GM19351 (cell line): ENCODE data around the gene SLC6A3.

Source experiments
- ATAC-seq: cut with Tn5 transposase; IDR thresholded peaks from one replicate; pipeline ENCODE4 v1.9.1; 2021; ENCODE audit warnings: mild to moderate bottlenecking, moderate library complexity; ENCODE audit not compliant: unreplicated experiment

The SLC6A3 gene

DNA sequence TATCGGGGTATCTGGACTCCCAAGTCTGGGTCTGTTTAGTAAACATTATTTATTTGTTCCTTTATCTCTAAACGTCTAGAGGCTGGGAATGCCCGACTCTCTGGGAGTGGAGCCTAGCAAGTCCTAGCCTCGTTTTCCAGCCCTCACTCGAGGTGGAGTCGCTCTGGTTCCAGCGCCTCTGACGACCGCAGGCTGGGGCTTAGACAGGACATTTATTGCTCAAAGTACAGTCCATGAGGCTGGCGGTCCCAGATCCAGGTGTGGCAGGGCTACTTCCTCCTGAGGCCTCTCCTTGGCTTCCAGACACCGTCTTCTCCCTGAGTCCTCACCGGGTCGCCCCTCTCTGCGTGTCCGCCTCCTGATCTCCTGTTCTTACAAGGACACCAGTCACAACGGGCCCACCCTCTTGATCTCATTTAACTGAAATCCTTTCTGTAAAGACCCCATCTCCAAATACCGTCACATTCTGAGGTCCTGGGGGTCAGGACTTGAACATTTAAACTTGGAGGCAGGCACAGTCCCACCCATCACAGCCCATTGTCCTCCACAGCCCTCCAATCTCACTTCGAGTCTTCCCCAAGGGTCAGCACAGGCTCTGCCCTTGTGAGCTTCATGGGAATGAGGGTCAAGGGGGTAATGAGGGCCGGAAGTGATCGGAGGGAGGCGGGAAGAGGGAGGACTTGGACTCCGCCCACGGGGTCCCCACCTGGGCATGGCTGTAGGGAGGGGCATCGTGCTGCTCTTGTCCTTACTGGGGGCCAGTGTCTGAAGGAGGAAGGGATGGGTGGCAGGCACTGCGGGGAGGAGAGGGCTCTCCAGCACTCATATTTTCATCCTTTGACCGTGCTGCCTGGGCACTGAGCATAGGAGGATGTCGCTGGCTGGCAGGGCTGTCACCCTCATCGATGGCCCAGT is 88.1 kb downstream of the SLC6A3 start:
- no peak for ATAC-seq

DNA sequence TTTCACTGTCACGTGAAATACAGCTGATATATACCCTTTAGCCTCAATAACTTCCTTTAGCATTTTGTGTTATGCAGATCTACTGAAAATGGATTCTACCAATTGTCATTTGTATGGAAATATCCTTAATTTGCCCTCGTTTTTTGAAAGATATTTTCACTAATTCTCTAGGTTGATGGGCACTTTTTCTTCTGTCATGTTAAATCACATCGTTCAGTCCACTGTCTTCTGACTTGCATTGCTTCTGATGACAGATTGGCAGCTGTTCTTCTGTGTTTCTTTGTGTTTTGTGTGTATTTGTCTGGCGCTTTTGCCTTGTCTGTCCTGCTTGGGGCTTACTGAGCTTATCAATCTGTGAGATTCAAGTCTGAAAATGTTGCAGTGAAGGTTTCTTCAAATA is 90.7 kb downstream of the SLC6A3 start:
- no peak for ATAC-seq

DNA sequence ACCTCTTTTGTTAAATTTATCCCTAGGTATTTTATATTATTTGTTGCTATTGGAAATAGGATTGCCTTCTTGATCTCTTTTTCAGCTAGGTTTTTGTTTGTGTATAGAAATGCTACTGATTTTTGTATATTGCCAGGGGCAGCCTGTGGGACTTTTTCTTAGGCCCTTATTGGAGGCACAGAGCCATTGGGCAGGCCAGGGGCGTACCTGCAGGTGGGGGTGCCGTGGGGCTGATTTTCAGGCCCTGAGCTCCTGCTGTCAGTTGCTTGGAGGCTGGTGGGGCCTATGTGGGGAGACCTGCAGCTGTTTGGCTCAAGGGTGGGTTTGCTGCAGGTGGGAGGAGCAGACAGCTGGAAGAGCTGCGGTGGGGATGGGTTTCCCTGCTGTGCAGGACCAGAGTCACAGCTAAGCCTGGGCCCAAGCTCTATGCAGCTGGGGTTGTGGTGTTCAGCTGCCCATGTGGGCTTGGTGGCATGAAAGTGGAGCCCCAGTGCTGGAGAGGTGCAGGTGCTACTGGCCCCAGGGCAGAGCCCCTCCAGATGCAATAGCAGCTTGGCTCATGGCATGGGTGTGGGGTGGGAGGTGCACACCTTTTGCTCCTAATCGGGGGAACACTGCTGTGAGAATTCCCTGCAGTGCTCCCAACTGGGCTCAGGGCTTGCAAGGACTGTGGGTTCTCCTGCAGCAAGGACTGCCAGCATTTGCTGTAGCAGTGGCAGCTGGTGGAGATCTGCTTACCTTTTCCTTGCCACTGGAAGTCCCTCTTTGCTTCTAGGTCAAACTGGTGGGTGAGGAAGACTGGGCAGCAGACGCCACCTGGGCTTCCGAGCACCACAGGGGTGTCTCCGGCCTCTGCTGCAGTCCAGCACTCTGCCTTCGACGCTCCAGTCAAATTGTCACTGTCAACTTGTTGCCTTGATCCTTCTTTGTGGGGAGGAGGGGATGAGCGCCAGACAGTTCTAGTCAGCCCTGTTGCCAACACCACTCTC is 92.7 kb downstream of the SLC6A3 start:
- no peak for ATAC-seq

DNA sequence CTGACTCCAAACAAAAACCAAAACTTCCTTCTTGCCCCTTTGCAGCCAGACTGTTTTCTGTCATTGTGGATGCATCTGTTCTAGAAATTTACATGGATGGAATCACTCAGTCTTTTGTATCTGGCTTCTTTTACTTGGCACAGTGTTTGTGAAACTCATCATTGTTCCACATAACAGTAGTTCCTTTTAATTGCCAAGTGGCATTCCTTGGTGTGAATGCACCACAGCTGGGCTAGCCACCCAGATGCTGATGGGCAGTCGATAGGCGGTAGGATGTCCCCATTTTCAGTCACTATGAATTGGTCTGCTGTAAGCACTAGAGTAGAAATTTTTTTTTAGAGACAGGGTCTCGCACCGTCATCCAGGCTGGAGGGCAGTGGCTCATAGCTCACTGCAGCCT is 94.1 kb downstream of the SLC6A3 start:
- no peak for ATAC-seq

DNA sequence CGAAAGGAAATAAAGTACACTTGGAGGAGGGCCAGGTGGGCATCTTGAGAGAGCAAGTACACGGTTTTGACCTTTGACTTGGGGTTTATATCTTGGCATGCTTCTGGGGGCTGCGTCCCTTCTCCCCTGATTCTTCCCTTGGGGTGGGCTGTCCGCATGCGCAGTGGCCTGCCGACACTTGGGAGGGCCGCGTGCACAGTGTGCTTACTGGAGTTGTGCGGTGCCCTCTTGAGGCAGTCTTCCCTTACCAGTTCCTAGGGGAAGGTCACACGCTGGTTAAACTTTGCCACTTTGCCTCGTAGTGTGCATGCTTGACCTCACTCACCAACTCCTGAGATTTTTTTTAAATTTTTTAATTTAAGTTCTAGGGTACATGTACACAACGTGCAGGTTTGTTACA is 96.0 kb downstream of the SLC6A3 start:
- no peak for ATAC-seq

DNA sequence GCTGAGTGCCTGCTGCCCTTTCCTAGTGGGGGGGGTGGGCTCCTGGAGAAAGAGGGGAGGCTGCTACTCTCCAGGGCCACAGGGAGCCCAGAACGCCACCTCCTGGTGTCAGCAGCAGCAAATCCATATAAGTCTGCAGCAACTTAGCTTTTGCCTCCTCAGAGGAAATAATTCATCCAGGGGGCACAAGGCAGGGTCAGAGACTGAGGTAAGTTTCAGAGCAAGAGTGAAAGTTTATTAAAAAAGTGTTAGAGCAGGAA is 96.3 kb downstream of the SLC6A3 start:
- ATAC-seq: no peak

DNA sequence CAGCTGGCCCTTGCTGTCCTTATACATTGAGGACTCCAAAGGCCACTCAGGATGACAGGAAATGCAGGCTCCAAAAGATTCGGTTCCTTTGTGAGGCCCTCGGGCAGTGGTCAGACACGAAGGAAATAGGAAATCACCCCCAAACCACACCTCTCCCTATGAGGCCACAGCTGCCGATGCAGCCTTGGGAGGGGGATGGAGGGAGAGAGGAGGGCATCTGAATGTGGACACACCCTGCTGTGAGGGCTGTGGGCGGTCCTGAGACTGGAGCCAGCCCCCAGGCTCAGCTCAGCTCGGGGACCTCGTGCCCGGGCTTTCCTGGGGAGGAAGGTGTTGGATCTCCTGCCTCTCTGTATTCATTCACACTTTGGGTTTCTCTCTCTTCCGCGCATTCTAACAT is 97.7 kb downstream of the SLC6A3 start:
- ATAC-seq: no peak

DNA sequence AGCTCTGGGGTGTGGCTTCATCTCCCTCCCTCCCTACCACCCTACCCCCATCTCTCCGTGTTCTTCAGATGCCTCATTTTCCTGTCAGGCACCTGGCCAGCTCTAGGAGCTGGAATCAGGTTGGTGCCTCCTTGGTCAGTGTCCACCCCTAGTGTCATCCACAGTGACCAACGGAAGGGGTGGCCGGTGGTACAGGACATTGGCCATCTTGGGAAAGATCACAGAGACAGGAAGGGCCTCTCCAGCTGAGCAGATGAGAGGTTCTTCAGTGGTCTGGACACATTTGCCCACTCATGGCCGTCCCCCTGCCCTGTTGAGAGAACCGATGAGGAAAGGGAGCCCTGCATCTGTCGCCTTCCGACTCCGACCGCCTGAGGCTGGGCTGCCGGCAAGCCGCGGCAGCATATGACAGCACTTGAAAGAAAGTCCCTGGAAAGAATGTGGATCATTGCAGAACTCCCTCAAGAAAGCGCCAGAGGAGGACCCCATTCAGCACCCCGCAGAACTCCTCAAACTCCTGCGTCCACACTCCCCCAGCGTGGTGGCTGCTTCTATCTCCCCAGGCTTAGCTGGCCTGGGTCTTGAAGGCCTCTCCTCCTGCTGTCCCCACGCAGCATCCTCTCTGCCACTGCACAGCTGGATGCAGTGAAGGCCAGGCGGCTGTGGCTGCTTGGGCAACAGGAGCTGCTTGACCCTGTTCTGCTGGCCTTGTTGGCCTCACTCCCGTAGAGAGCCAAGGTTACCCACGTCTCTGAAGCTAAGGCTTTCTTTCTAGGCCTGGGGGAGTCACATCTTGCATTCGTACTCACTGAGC is 98.4 kb downstream of the SLC6A3 start:
- no peak for ATAC-seq

DNA sequence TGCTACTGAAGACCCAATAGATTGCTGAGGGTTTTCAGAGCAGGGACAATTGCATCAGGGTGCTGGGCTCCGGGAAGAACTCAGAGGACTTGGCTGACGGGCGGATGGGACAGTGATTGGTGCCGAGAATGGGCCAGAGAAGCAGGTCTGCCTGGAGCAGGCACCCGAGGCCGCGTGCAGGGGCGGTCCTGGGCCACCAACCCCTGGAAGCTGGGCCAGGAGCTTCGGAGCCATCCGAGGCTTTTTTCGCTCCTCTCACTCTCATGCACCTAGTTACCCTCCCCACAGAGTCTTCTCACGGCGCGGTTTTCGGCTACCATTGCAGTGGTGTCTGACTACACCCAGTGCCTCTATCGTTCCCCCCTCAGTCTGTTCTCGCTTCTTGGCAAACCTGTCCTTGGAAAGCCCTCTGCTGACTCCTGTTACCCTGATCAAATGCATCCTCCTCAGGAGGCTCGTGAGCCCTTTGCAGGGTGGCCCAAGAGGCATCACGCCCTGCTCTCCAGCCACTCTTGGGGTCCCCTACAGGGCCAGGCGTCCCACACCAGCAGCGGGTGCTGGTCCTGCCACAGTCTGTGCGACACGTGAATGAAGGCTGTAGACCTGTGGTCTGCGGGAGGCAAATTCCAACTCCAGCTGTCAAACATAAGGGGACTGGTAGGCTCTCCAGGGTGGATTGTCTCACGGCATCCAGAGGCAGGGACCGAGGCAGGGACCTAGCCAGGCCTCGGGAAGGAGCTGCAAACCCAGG is 99.2 kb downstream of the SLC6A3 start:
- ATAC-seq: no peak

DNA sequence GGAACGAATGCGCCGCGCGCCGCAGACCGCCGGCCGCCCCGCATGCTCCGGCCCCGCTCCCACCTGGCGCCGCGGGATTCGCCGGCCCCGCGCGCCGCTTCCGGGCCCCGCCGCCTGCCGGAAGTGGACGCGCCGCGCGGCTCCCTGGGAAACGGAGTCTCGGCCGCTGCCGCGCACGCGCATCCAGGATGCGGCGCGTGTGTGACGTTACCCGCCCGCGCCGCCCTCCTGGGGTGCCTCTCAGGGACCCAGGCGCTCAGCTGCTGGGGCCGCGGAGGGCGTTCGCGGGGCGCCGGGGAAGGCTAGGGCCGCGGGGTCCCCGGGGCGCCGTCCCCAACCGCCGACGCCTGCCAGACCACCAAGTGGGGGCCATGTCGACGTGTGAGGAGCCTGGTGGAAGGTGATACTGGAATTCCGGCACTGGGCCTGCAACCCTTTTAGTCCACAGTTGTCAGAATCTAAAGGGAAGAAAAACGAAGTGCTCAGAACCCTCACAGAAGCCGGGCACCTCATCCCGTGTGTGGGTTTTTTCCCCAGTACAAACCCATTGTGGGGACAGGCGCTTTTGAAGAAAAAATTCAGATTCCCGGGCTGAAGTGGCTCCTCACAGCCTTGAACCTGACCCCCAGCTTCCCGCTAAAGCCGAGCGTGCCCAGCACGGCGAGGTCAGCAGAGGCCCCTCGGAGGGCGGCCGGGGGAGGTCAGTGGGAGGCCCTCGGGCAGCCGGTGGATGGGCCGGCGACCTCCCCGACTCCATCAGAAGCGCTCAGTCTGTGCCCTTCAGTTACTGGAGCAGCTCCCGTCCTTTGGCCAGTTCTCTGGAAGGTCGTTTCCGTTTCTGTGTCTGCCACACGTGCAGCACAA is 100.0 kb downstream of the SLC6A3 start, which contains the start of gene CLPTM1L:
TSS of gene CLPTM1L (minus strand) at position 125 of the 864 bp plus-strand sequence. CDS start 258 bp downstream, outside the sequence.
- peak; percentile 72 for ATAC-seq

DNA sequence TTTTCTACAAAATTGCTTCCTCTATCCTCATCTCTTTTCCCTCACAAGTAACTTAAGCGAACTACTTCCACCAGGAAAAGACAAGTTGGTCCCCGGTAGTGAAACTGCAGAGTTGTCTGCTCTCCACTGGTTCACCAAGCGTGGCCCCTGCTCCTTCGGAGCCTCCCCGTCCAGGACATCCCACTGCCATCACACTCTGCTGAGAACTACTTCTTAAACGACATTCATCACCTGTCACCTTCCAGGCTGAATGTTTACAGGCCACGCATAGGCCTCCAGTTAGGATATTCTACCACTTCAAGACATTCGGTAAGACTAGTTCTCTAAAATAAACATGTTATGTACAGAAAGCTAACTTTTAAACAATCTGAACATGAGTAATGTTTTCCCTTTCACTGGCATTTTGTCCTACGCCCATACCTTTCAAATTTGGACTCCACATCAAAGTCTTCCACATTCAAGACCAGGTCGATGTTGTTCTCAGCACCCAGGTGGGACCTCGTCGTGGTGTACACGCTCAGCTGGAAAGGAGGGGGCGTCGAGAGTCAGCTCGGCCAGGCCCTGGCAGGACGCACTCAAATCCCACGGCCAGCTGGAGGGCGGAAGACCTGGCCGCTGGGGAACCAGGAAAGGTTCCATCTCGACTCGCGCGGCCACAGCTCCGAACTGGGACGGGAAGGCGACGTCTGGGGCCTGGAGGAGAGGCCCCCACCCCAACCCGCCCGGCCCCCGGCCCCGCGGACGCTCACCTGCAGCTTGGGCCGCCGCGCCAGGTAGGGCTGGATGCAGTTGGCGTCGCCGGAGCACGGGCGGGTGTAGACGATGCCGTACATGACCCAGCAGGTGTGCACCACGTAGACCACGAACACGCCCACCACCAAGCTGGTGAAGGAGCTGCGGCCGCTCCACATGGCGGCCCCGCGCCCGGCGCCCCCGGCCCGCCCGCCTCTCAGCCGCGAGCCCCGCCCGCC is 101.0 kb downstream of the SLC6A3 start:
- peak; percentile 16 for ATAC-seq

DNA sequence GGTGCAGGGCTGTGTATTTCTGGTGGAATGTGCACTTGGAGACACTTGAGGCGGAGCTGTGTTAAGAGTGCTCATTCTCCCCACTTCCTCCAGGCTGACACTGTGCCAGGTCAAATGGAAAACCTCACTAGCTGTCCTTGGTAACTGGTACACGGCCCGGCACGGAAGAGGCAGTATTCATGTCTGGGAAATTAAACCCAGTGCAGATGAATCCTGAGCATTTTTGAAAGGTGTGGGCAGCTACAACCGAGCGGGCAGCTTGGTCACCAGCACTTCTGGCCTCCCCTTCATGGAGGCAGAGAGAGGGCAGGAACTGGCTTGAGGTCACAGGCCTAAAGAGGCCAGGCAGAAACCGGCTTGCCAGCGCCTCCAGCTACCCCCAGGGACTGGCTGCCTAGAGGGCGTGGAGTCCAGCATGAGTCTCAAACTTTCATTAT is 101.9 kb downstream of the SLC6A3 start:
- ATAC-seq: no peak
